ENCODE data around the gene CDH23.

- TF ChIP-seq, protein P1, sequence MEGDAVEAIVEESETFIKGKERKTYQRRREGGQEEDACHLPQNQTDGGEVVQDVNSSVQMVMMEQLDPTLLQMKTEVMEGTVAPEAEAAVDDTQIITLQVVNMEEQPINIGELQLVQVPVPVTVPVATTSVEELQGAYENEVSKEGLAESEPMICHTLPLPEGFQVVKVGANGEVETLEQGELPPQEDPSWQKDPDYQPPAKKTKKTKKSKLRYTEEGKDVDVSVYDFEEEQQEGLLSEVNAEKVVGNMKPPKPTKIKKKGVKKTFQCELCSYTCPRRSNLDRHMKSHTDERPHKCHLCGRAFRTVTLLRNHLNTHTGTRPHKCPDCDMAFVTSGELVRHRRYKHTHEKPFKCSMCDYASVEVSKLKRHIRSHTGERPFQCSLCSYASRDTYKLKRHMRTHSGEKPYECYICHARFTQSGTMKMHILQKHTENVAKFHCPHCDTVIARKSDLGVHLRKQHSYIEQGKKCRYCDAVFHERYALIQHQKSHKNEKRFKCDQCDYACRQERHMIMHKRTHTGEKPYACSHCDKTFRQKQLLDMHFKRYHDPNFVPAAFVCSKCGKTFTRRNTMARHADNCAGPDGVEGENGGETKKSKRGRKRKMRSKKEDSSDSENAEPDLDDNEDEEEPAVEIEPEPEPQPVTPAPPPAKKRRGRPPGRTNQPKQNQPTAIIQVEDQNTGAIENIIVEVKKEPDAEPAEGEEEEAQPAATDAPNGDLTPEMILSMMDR (IDR thresholded peaks at IDR 0.05; ENCODE audit: low read length): no peak
- no peak for TF ChIP-seq EZH2phosphoT487 (IDR thresholded peaks at IDR 0.05; ENCODE audit: low read length)
- TF ChIP-seq EZH2 (optimal IDR thresholded peaks at IDR 0.05; ENCODE audit: low read depth, low read length): no peak
Measured at GRCh38 chr10:71585564-71586290, 189.0 kb downstream of the CDH23 start.

Data from MM.1S (cell line).